PFSK-1 (cell line): ENCODE data around the gene STRA8.

Experiments
- POLR2AphosphoS5 ChIP-seq: IDR thresholded peaks from 2 replicates; pipeline ENCODE4 v1.6.1; 2012; ENCODE audit warnings: low read depth, mild to moderate bottlenecking, control low read depth, low read length, moderate library complexity
- REST ChIP-seq, 2 experiments: IDR thresholded peaks; 2 replicates each; pipeline versions ENCODE4 v1.6.1 to v1.8.0; 2011 to 2012; ENCODE audit warnings: low read depth in 2 of 2, low read length in 2 of 2, control low read depth in 1 of 2, inconsistent platforms in 1 of 2, mild to moderate bottlenecking in 1 of 2, moderate library complexity in 1 of 2; ENCODE audit not compliant: insufficient read depth in 1 of 2
- SIN3A ChIP-seq: IDR thresholded peaks from 2 replicates; pipeline ENCODE4 v1.6.1; 2012; ENCODE audit warnings: mild to moderate bottlenecking, low read length, moderate library complexity, borderline replicate concordance; ENCODE audit not compliant: insufficient read depth
- TAF1 ChIP-seq: IDR thresholded peaks from 2 replicates; pipeline ENCODE4 v1.6.1; 2012; ENCODE audit warnings: low read length, control low read depth, borderline replicate concordance; ENCODE audit not compliant: insufficient read depth

- TF ChIP-seq TAF1: no peak
- TF ChIP-seq POLR2AphosphoS5: no peak
- no peak for TF ChIP-seq REST (IDR thresholded peaks at IDR 0.05; ENCODE audit: insufficient read depth in 1 of 2, low read depth in 2 of 2, low read length in 2 of 2)
- no peak for TF ChIP-seq SIN3A
Measured at GRCh38 chr7:135215180-135215579, 18.5 kb upstream of the STRA8 start.
